T-cell (primary cell): ENCODE data around the gene MAPK11. TPM values are rescaled to one million over a fixed set of nuclear protein-coding genes. Genes with fewer than 3 reads are reported as not detected.

Source experiments
- ATAC-seq, 4 experiments: fragments of 200-7000 bp in 3 of 4; fragments of 150-1000 bp in 1 of 4; cut with Tn5 transposase; replicated peaks in 1 of 4; 1 replicate in 3 of 4; 2 replicates in 1 of 4; pipeline ENCODE4 v1.10.0; 2021; ENCODE audit warnings: moderate library complexity in 3 of 4, mild to moderate bottlenecking in 2 of 4, moderate number of reproducible peaks in 1 of 4
- CTCF ChIA-PET, 2 donors: fragments of 300-600 bp; sonication (Branson Sonifier 250); formaldehyde crosslinking; loops; one replicate each; lab custom pipeline; 2022; ENCODE audit warnings: antibody characterized with exemption in 2 of 2; lab: Charles Lee
- POLR2A ChIA-PET, 2 donors: fragments of 300-600 bp; sonication (Branson Sonifier 250); formaldehyde crosslinking; loops; one replicate each; lab custom pipeline; 2022; ENCODE audit warnings: antibody characterized with exemption in 2 of 2; lab: Charles Lee
- DNase-seq, 35 experiments: peaks; one replicate each; pipeline versions ENCODE4 v3.0.0 to v3.0.0-alpha.2; 2013 to 2023
- H3K27ac ChIP-seq: one replicate; pipeline ENCODE4 v1.5.1; 2013; ENCODE audit warnings: low read length
- H3K27me3 ChIP-seq, 2 experiments: replicated peaks in 1 of 2; 1 replicate in 1 of 2; 2 replicates in 1 of 2; pipeline versions ENCODE4 v1.6.1 to v1.7.0; 2013; ENCODE audit warnings: low read length in 1 of 2, mixed read lengths in 1 of 2; ENCODE audit not compliant: control insufficient read depth in 2 of 2, insufficient read depth in 2 of 2; ENCODE audit errors: extremely low read depth in 1 of 2
- H3K36me3 ChIP-seq, 2 donors: 1 replicate in 1 of 2; 2 replicates in 1 of 2; pipeline versions ENCODE4 v1.6.1 to v1.7.0; 2013; ENCODE audit warnings: low read length in 1 of 2; ENCODE audit not compliant: control insufficient read depth in 2 of 2, insufficient read depth in 1 of 2; ENCODE audit errors: extremely low read depth in 1 of 2
- H3K4me1 ChIP-seq, 2 experiments: 1 replicate in 1 of 2; 2 replicates in 1 of 2; pipeline versions ENCODE4 v1.6.1 to v1.7.0; 2013; ENCODE audit warnings: low read length in 2 of 2, mixed read lengths in 1 of 2; ENCODE audit not compliant: insufficient read depth in 2 of 2, control insufficient read depth in 1 of 2; ENCODE audit errors: extremely low read depth in 1 of 2
- H3K4me3 ChIP-seq, 2 donors: 1 replicate in 1 of 2; 2 replicates in 1 of 2; pipeline versions ENCODE4 v1.5.1 to v1.7.0; 2013; ENCODE audit warnings: mild to moderate bottlenecking in 2 of 2, low read length in 1 of 2, moderate library complexity in 1 of 2; ENCODE audit not compliant: control insufficient read depth in 1 of 2; ENCODE audit errors: extremely low read depth in 1 of 2
- H3K9me3 ChIP-seq: 2 replicates; pipeline ENCODE4 v1.7.0; 2013
- H3K27ac Mint-ChIP-seq, 2 donors: one replicate each; pipeline ENCODE4 v1.8.0; 2020 to 2021; ENCODE audit warnings: mild to moderate bottlenecking in 2 of 2, mixed read lengths in 2 of 2
- H3K27me3 Mint-ChIP-seq, 2 donors: one replicate each; pipeline ENCODE4 v1.8.0; 2021 to 2022; ENCODE audit warnings: mixed read lengths in 2 of 2
- H3K36me3 Mint-ChIP-seq: one replicate; pipeline ENCODE4 v1.8.0; 2021; ENCODE audit warnings: mixed read lengths
- H3K4me1 Mint-ChIP-seq, 3 donors: one replicate each; pipeline ENCODE4 v1.8.0; 2020 to 2022; ENCODE audit warnings: mixed read lengths in 3 of 3, mild to moderate bottlenecking in 1 of 3
- H3K4me3 Mint-ChIP-seq, 3 donors: one replicate each; pipeline ENCODE4 v1.8.0; 2020 to 2022; ENCODE audit warnings: mild to moderate bottlenecking in 3 of 3, mixed read lengths in 3 of 3, moderate library complexity in 3 of 3
- H3K9me3 Mint-ChIP-seq, 3 donors: one replicate each; pipeline ENCODE4 v1.8.0; 2020 to 2022; ENCODE audit warnings: mixed read lengths in 3 of 3
- WGBS: methylation state at CpG from one replicate; pipeline ENCODE4 v1.1.5; 2013; ENCODE audit warnings: missing lambda C conversion rate; ENCODE audit not compliant: insufficient coverage; 5-methylcytosine and 5-hydroxymethylcytosine counted together
- total RNA-seq, 35 experiments: library from RNA in 6 of 35; stranded (reverse) in 6 of 35; fragments of 120-200 nt in 1 of 35; gene quantifications; one replicate each; pipeline versions ENCODE4 v1.2.1 to v1.2.4 and lab custom pipeline; 2013 to 2026

The MAPK11 gene
- total RNA-seq, 5 donors from 2014 or later (not counting 1 experiment from before 2014, with no cell fraction given) = 3.5 to 8.9 (median 5.6) TPM

DNA sequence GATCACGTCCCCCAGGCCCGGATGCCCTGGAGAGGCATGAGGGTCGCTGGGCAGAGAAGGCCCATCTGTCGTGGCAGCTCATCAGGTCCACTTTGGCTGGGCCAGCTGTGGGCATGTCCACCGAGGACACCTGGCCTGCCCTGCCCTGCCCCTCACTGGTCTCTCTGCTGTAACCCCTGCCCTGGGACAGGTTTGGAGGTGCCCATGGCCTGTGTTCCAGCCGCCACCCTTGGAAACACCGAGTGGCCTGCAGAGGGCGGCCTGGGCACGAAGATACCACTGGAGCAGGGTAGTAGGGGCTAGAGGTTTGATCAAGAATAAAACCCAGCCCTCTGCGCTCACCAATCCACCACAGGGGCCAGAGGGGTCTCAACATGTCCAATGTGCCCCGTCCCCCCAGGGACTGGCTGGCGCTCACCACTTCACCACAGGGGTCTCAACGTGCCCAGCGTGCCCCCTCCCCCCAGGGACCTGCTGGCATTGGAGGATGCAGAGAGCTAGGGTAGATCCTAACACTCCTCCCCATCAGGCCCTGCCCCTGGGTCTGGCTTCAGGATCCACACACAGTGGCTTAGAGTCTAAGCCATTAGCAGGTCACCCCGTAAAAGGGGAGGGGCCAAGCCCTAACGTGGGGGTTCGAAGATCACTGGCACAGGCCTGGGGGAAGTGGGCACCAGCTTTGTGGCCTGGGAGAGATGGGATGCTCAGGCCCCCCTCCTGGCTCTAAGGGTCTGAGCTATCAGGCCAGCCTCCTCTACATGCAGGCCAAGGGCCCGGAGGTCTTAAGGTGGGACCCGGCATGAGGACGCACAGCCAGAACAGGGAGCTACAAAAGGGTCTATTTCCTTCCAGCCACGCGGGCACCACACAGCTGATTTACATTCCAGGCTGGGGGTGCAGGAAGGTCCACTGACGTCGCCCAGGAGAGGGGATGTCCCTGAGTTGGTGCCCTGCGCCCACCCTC lies 17.8 kb downstream of the MAPK11 start:
- H3K9me3 Mint-ChIP-seq = no peaks in the 10 kb centered on the region
- Histone ChIP-seq H3K27me3 (peaks cover 0 to 10% of the 10 kb centered on the region in 2 experiments), H3K27ac (no peak overlapping the region), H3K36me3 (peaks cover 7 to 13% of the 10 kb centered on the region in 2 donors), H3K4me1 (peaks cover 5 to 44% of the 10 kb centered on the region in 2 experiments), H3K4me3 (no peak overlapping the region), H3K9me3 (no peaks in the 10 kb centered on the region)
- WGBS = 67% methylated on average over 17 of the region's 25 CpGs
- H3K27me3 Mint-ChIP-seq = peaks cover 0 to 2% of the 10 kb centered on the region in 2 donors
- peaks cover 5% of the 10 kb centered on the region for H3K36me3 Mint-ChIP-seq
- ATAC-seq (peak; percentile 66 to 71 (median 68)), DNase-seq (peak; percentile 39 to 81 (median 67))
- peaks cover 6 to 20% (median 18%) of the 10 kb centered on the region in 3 donors for H3K4me1 Mint-ChIP-seq
- H3K27ac Mint-ChIP-seq = peak overlapping the region; percentile 19 to 74
- ChIA-PET POLR2A (interaction anchor here in 1 of 2 donors (0.5 kb wide), 1 partner anchor 61 kb away, joined by 3 read pairs; no protein-coding TSS in a partner anchor), CTCF (interaction anchor here (0.6 to 1.4 kb wide), 16 partner anchors 9 to 495 kb away, joined by 3 to 6 read pairs (median 3); partner anchors contain the start of genes DENND6B (in 1 of the 2) and MAPK12 (in 1 of the 2))
- peak overlapping the region; percentile 47 to 71 (median 55) for H3K4me3 Mint-ChIP-seq

DNA sequence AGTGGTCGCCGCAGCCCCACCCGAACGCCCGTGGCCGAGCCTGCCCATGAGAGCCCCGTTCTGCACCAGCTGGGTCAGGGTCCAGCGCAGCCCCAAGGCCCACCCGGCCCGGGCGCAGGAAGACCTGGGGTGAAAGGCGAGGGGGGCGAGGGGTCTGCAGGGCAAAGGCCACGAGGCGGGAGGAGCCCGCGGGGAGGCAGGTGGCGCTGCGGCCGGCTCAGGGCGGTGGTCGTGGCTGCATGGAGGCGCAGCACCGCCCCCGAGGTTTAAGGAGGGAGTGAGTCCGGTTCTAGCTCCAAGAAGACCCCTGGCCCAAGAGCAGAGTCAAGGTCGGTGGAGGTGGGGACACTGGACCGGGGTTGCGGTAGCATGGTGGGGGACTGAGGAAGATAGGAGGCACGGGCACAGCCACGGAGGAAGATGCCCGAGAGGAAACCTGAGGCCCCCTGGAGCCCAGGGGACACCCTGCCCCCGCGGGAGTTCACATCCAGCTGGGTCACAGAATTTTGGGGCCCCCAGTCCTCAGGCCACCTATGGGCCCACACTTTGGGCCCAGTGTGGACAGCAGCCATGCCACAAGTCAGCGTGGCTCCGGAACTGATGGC lies 18.6 kb downstream of the MAPK11 start:
- Mint-ChIP-seq H3K36me3 (peaks cover 7% of the 10 kb centered on the region), H3K9me3 (no peaks in the 10 kb centered on the region), H3K27me3 (no peaks in the 10 kb centered on the region), H3K4me1 (peaks cover 6 to 23% (median 21%) of the 10 kb centered on the region in 3 donors), H3K27ac (peak overlapping the region; percentile 31 to 74), H3K4me3 (peak overlapping the region; percentile 47 to 71 (median 55))
- Histone ChIP-seq H3K27ac (peak overlapping the region; percentile 38), H3K36me3 (peaks cover 10 to 21% of the 10 kb centered on the region in 2 donors), H3K4me1 (peaks cover 5 to 49% of the 10 kb centered on the region in 2 experiments), H3K4me3 (peak overlapping the region in 1 of 2 donors; percentile 73), H3K27me3 (peaks cover 0 to 5% of the 10 kb centered on the region in 2 experiments), H3K9me3 (no peaks in the 10 kb centered on the region)
- POLR2A ChIA-PET = no interaction called here
- DNase-seq (peak in 1 of 35 experiments; percentile 40), ATAC-seq (peak; percentile 15 to 29 (median 26))
- CTCF ChIA-PET = interaction anchor here in 1 of 2 donors (1.1 to 1.5 kb wide), 4 partner anchors 69 to 369 kb away, joined by 3 read pairs; partner anchors contain the start of gene SCO2
- 14% methylated on average over 34 of the region's 36 CpGs for WGBS

DNA sequence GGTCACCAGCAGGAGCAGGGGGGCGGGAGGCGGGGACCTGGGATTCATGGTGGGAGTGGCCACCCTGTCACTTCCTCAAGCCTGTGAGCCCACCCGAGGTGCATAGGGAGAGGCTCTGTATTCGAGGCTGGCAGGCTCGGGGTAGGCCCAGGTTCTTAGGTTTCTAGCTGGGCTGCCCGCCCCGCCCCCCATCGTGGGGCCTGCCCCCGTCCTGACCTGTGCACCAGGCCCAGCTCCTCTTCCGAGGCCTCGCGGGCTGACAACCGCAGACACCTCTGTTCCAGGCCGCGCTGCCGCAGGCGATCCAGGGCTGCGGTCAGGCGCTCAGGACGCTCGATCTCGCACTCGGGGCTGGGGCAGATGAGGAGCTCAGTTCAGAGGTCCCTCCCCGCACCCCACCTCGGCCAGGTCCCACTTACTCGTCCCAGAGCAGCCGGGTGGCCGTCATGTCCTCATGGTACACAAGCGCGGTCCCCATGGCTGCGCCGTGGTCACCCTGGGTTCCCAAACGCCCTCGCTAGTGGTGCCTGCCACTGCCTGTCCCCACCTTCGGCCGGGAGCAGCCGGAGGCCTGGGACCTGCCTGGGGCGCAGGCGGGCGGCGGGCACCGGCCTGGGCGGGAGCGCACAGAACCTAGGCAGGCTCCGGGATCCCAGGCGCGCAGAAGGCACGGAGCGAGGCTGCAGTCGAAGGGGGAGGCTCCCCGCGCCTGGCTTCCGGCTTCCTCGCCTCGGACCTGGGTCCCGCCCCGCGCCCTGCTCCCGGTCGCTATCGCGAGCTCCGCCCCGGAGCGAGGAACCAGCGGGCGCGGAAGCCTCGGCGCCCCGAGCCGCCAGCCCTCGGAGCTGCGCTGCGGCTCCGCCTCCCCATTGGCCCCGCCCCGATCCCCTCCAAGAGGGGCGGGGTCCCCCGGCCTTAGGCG lies 19.4 kb downstream of the MAPK11 start, which contains the start of gene HDAC10:
Gene HDAC10, minus strand, starts transcription at position 711 of the 922 bp plus-strand sequence. Its CDS starts 233 bp downstream, at position 478.
- peaks cover 7% of the 10 kb centered on the region for H3K36me3 Mint-ChIP-seq
- POLR2A ChIA-PET = interaction anchor here in 1 of 2 donors (0.7 kb wide), 1 partner anchor 19 kb away, joined by 3 read pairs; no protein-coding TSS in a partner anchor

DNA sequence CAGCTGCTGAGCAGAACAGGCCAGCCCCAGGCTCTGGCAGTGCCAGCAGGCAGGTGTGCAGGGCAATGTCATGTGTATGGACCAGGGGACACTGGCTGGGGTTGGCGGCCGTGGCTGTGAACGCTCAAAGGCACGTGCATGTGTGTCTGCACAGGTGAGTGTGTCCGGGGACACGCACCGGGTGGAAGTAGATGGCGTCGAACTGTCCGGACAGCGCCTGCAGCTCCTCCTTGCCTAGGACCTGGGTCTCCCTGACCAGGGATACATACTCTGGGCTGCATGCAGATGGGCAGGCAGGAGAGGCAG lies 20.0 kb downstream of the MAPK11 start:
- Mint-ChIP-seq H3K4me3 (peak overlapping the region; percentile 71 to 80 (median 74)), H3K36me3 (peaks cover 7% of the 10 kb centered on the region), H3K27me3 (no peaks in the 10 kb centered on the region), H3K27ac (no peak overlapping the region), H3K4me1 (peaks cover 7 to 26% (median 21%) of the 10 kb centered on the region in 3 donors), H3K9me3 (no peaks in the 10 kb centered on the region)
- WGBS = 87% methylated on average over 11 of the region's 11 CpGs
- CTCF ChIA-PET = interaction anchor here in 1 of 2 donors (1.1 to 1.5 kb wide), 3 partner anchors 22 to 371 kb away, joined by 3 to 4 read pairs (median 3); partner anchors contain the start of gene SCO2
- no peak for DNase-seq
- Histone ChIP-seq H3K4me1 (peaks cover 7 to 63% of the 10 kb centered on the region in 2 experiments), H3K4me3 (peak overlapping the region; percentile 73 to 80), H3K27me3 (no peaks in the 10 kb centered on the region), H3K9me3 (no peaks in the 10 kb centered on the region), H3K27ac (peak overlapping the region; percentile 64), H3K36me3 (peaks cover 14 to 29% of the 10 kb centered on the region in 2 donors)
- no peak for ATAC-seq
- POLR2A ChIA-PET = interaction anchor here in 1 of 2 donors (0.7 kb wide), 1 partner anchor 19 kb away, joined by 3 read pairs; no protein-coding TSS in a partner anchor

More for the DNA sequence above, 19.4 kb downstream of the MAPK11 start, which contains the start of gene HDAC10:
- Histone ChIP-seq H3K4me3 (peak within 1 kb of the TSS; percentile 73 to 80), H3K4me1 (peaks cover 7 to 57% of the 10 kb centered on the region in 2 experiments), H3K36me3 (peaks cover 14 to 28% of the 10 kb centered on the region in 2 donors), H3K9me3 (no peaks in the 10 kb centered on the region), H3K27ac (peak within 1 kb of the TSS; percentile 64), H3K27me3 (no peaks in the 10 kb centered on the region)
- Mint-ChIP-seq H3K27ac (peak within 1 kb of the TSS; percentile 69 to 74), H3K4me3 (peak within 1 kb of the TSS; percentile 71 to 80 (median 74)), H3K9me3 (no peaks in the 10 kb centered on the region), H3K4me1 (peaks cover 6 to 26% (median 21%) of the 10 kb centered on the region in 3 donors), H3K27me3 (no peaks in the 10 kb centered on the region)
- DNase-seq (peak; percentile 52 to 88 (median 70)), ATAC-seq (peak; percentile 77 to 84 (median 81))
- CTCF ChIA-PET = interaction anchor here in 1 of 2 donors (1.1 to 1.5 kb wide), 3 partner anchors 21 to 370 kb away, joined by 3 to 4 read pairs (median 3); partner anchors contain the start of gene SCO2
- WGBS = 1% methylated on average over 81 of the region's 81 CpGs

DNA sequence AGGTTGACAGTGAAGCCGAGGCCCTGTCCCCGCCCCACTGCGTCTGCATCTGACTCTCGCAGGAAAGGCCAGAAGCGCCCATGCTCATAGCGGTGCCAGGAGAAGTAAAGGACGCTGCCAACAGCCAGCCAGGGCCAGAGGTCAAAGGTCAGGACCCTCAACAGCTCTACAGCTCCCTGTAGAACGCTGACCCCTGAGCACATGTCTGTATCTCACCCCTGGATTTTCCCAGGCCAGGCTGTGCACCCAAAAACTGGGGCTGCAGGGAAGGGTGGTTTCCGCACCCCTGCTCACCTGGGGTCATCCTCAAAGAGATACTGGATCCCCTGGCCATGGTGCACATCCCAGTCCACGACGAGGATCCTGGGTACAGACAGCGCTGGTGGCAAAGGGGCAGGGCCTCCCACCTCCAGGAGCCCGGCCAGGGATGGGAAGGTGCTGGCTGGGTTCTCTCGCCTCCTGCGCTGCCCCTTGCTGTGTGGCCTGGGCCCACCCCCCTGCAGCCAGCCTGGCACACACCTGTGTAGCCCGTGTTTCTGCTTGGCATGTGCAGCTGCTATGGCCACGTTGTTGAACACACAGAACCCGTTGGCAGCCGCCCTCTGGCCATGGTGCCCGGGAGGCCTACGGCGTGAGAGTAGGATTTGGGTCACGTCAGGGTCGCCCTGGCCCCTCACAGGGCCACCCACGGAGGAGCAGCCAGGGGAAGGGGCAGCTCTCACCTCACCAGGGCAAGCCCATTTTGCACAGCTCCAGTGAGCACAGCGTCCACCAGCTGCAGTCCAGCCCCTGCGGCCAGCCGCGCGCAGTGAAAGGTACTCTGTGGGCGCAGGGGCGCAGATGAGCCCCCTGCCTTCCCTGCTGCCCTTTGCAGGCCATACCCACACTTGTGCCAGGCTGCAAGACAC lies 20.6 kb downstream of the MAPK11 start:
- CTCF ChIA-PET = no interaction called here

More for the DNA sequence above, 20.6 kb downstream of the MAPK11 start:
- Histone ChIP-seq H3K36me3 (peaks cover 14 to 29% of the 10 kb centered on the region in 2 donors), H3K4me3 (peak overlapping the region; percentile 73 to 80), H3K27ac (peak overlapping the region; percentile 64), H3K27me3 (no peaks in the 10 kb centered on the region), H3K4me1 (peaks cover 7 to 64% of the 10 kb centered on the region in 2 experiments), H3K9me3 (no peaks in the 10 kb centered on the region)
- no peak for DNase-seq
- POLR2A ChIA-PET = interaction anchor here in 1 of 2 donors (0.7 kb wide), 1 partner anchor 18 kb away, joined by 3 read pairs; no protein-coding TSS in a partner anchor
- Mint-ChIP-seq H3K27ac (no peak overlapping the region), H3K9me3 (no peaks in the 10 kb centered on the region), H3K4me1 (peaks cover 13 to 29% (median 24%) of the 10 kb centered on the region in 3 donors), H3K4me3 (peak overlapping the region; percentile 71 to 80 (median 74)), H3K27me3 (no peaks in the 10 kb centered on the region), H3K36me3 (peaks cover 10% of the 10 kb centered on the region)
- ATAC-seq = no peak
- 95% methylated on average over 32 of the region's 32 CpGs for WGBS
